ENCODE data around the gene COG3.

Gene COG3

DNA sequence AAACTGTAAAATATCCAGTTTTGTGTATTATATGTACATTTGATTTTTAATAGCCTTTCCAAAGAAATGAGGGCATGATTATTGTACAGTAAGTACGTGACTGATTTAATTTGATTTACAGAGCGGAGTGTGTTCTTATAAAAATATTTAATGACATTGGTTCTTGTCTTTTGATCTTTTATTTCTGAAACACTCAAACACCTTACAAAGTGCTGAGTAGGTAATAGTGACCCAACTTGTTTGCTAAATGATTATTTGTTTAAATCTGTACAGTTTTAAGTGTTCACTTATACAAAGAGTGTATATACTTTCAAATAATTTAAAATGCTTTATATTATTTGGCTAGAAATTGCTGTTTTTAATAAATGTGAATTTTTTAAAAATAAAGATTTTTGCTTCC is 71.5 kb downstream of the COG3 start:
- Histone ChIP-seq H4K20me1 (ENCODE audit: insufficient read depth, low read length) (no peaks in the 10 kb centered on the region), H3F3A (ENCODE audit: insufficient read depth, low read length) (no peaks in the 10 kb centered on the region), H3K9me2 (ENCODE audit: low read depth, low read length) (no peaks in the 10 kb centered on the region), H3K9ac (ENCODE audit: low read length) (no peak overlapping the region), H3K79me2 (ENCODE audit: insufficient read depth, low read length) (no peaks in the 10 kb centered on the region), H3K27ac (ENCODE audit: low read depth, low read length, poor library complexity, severe bottlenecking) (no peak overlapping the region), H3K9me3 (ENCODE audit: low read length) (no peaks in the 10 kb centered on the region), H3K4me3 (ENCODE audit: low read depth, low read length, poor library complexity, severe bottlenecking) (no peak overlapping the region), H3K4me1 (ENCODE audit: insufficient read depth, low read length, severe bottlenecking) (no peaks in the 10 kb centered on the region), H3K27me3 (ENCODE audit: insufficient read depth, low read length) (no peaks in the 10 kb centered on the region), H3K4me2 (ENCODE audit: low read length) (no peak overlapping the region), H2AFZ (ENCODE audit: low read length) (no peak overlapping the region), H3K36me3 (ENCODE audit: insufficient read depth, low read length) (peaks cover 28% of the 10 kb centered on the region)
- TF ChIP-seq, protein P1, sequence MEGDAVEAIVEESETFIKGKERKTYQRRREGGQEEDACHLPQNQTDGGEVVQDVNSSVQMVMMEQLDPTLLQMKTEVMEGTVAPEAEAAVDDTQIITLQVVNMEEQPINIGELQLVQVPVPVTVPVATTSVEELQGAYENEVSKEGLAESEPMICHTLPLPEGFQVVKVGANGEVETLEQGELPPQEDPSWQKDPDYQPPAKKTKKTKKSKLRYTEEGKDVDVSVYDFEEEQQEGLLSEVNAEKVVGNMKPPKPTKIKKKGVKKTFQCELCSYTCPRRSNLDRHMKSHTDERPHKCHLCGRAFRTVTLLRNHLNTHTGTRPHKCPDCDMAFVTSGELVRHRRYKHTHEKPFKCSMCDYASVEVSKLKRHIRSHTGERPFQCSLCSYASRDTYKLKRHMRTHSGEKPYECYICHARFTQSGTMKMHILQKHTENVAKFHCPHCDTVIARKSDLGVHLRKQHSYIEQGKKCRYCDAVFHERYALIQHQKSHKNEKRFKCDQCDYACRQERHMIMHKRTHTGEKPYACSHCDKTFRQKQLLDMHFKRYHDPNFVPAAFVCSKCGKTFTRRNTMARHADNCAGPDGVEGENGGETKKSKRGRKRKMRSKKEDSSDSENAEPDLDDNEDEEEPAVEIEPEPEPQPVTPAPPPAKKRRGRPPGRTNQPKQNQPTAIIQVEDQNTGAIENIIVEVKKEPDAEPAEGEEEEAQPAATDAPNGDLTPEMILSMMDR (IDR thresholded peaks at IDR 0.05; ENCODE audit: low read length) = no peak
- no peak for TF ChIP-seq EZH2 (IDR thresholded peaks at IDR 0.05; ENCODE audit: borderline replicate concordance, low read length)

DNA sequence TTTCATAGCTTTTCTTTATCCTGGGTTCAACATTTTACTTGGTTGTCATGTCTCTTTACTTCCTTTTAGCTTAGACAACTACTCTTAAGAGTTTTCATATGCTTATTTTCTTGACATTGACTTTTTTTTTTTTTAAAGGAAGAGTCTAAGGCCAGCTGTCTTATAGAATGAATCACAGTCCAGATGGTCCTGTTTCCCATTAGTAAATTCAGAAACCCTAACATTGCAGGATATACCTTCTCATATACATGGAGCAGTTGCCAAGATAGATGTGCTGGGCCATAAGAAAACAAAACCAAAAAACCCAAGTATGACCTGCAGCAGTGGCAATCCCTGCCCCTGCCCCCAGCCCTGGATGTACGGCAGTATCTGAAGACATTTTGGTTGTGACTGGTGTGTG is 72.8 kb downstream of the COG3 start:
- H3K79me2 ChIP-seq (ENCODE audit: insufficient read depth, low read length) = no peaks in the 10 kb centered on the region
- no peaks in the 10 kb centered on the region for H3F3A ChIP-seq (ENCODE audit: insufficient read depth, low read length)
- H4K20me1 ChIP-seq (ENCODE audit: insufficient read depth, low read length) = no peaks in the 10 kb centered on the region
- no peaks in the 10 kb centered on the region for H3K9me3 ChIP-seq (ENCODE audit: low read length)
- no peak overlapping the region for H3K27ac ChIP-seq (ENCODE audit: low read depth, low read length, poor library complexity, severe bottlenecking)
- no peaks in the 10 kb centered on the region for H3K27me3 ChIP-seq (ENCODE audit: insufficient read depth, low read length)
- H3K4me1 ChIP-seq (ENCODE audit: insufficient read depth, low read length, severe bottlenecking) = no peaks in the 10 kb centered on the region
- H3K4me3 ChIP-seq (ENCODE audit: low read depth, low read length, poor library complexity, severe bottlenecking) = no peak overlapping the region
- no peak for TF ChIP-seq EZH2 (IDR thresholded peaks at IDR 0.05; ENCODE audit: borderline replicate concordance, low read length)
- TF ChIP-seq, protein P1 (IDR thresholded peaks at IDR 0.05; ENCODE audit: low read length) = no peak
- H2AFZ ChIP-seq (ENCODE audit: low read length) = no peak overlapping the region
- H3K4me2 ChIP-seq (ENCODE audit: low read length) = no peak overlapping the region
- H3K36me3 ChIP-seq (ENCODE audit: insufficient read depth, low read length) = peaks cover 28% of the 10 kb centered on the region
- no peak overlapping the region for H3K9ac ChIP-seq (ENCODE audit: low read length)
- H3K9me2 ChIP-seq (ENCODE audit: low read depth, low read length) = no peaks in the 10 kb centered on the region

DNA sequence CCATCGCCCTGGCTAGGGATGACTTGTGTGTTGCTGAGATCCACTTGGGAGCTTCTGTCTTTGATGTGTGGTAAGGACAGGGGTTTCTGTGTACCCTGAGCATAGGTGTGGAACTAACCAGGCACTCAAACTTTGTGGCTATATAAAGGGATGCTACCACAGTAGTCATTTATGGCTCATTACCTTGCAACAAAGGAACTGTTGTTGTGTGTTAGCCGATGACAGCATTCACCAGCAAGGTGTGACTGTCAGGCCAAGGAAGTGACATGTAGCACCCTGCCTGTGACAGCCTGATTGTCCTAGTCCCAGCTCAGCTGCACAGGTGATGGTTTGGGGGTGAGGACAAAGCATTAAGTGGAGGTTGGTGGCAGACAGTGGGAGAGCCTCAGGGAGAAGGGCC is 73.6 kb downstream of the COG3 start:
- no peaks in the 10 kb centered on the region for H3F3A ChIP-seq (ENCODE audit: insufficient read depth, low read length)
- no peaks in the 10 kb centered on the region for H4K20me1 ChIP-seq (ENCODE audit: insufficient read depth, low read length)
- H2AFZ ChIP-seq (ENCODE audit: low read length) = no peak overlapping the region
- H3K9ac ChIP-seq (ENCODE audit: low read length) = no peak overlapping the region
- no peaks in the 10 kb centered on the region for H3K4me1 ChIP-seq (ENCODE audit: insufficient read depth, low read length, severe bottlenecking)
- no peaks in the 10 kb centered on the region for H3K27me3 ChIP-seq (ENCODE audit: insufficient read depth, low read length)
- no peaks in the 10 kb centered on the region for H3K9me2 ChIP-seq (ENCODE audit: low read depth, low read length)
- no peak overlapping the region for H3K4me2 ChIP-seq (ENCODE audit: low read length)
- no peak overlapping the region for H3K27ac ChIP-seq (ENCODE audit: low read depth, low read length, poor library complexity, severe bottlenecking)
- H3K9me3 ChIP-seq (ENCODE audit: low read length) = no peaks in the 10 kb centered on the region
- no peak overlapping the region for H3K4me3 ChIP-seq (ENCODE audit: low read depth, low read length, poor library complexity, severe bottlenecking)
- H3K79me2 ChIP-seq (ENCODE audit: insufficient read depth, low read length) = no peaks in the 10 kb centered on the region
- TF ChIP-seq EZH2 (IDR thresholded peaks at IDR 0.05; ENCODE audit: borderline replicate concordance, low read length) = no peak
- TF ChIP-seq, protein P1 (IDR thresholded peaks at IDR 0.05; ENCODE audit: low read length) = no peak
- peaks cover 26% of the 10 kb centered on the region for H3K36me3 ChIP-seq (ENCODE audit: insufficient read depth, low read length)

Data from OCI-LY1 (cell line).